Mesenchymal stem cell (in vitro differentiated cells and primary cell): ENCODE measurements around the gene JOSD1.

Experiments used
- DNase-seq: peaks from one replicate; pipeline ENCODE4 v3.0.0-alpha.2; 2013
- H2AFZ ChIP-seq: one replicate; pipeline ENCODE4 v1.6.1; 2013; ENCODE audit warnings: low read depth, mild to moderate bottlenecking, control low read depth, inconsistent platforms, low read length, moderate library complexity
- H2AK5ac ChIP-seq: 2 replicates; pipeline ENCODE4 v1.6.1; 2013; ENCODE audit warnings: low read length, moderate library complexity, mild to moderate bottlenecking, inconsistent platforms; ENCODE audit not compliant: severe bottlenecking
- H2BK120ac ChIP-seq: one replicate; pipeline ENCODE4 v1.6.1; 2013; ENCODE audit warnings: low read depth, mild to moderate bottlenecking, inconsistent platforms, low read length, moderate library complexity
- H2BK12ac ChIP-seq, 2 experiments: one replicate each; pipeline ENCODE4 v1.6.1; 2013; ENCODE audit warnings: inconsistent platforms in 2 of 2, low read length in 2 of 2, mild to moderate bottlenecking in 2 of 2, moderate library complexity in 2 of 2, control low read depth in 1 of 2
- H2BK15ac ChIP-seq: one replicate; pipeline ENCODE4 v1.6.1; 2013; ENCODE audit warnings: mild to moderate bottlenecking, low read depth, inconsistent platforms; ENCODE audit not compliant: poor library complexity, severe bottlenecking
- H2BK5ac ChIP-seq: 2 replicates; pipeline ENCODE4 v1.6.1; 2013; ENCODE audit warnings: low read depth, mild to moderate bottlenecking, low read length, control low read depth, inconsistent platforms; ENCODE audit not compliant: poor library complexity, severe bottlenecking
- H3K14ac ChIP-seq, 2 experiments: one replicate each; pipeline ENCODE4 v1.6.1; 2013; ENCODE audit warnings: inconsistent platforms in 2 of 2, low read length in 2 of 2, control low read depth in 1 of 2, mild to moderate bottlenecking in 1 of 2, moderate library complexity in 1 of 2
- H3K18ac ChIP-seq, 2 experiments: one replicate each; pipeline ENCODE4 v1.6.1; 2013; ENCODE audit warnings: inconsistent platforms in 2 of 2, low read length in 2 of 2, control low read depth in 1 of 2, low read depth in 1 of 2, mild to moderate bottlenecking in 1 of 2
- H3K23ac ChIP-seq, 2 experiments: one replicate each; pipeline ENCODE4 v1.6.1; 2013; ENCODE audit warnings: inconsistent platforms in 2 of 2, low read length in 2 of 2, mild to moderate bottlenecking in 2 of 2, moderate library complexity in 2 of 2, control low read depth in 1 of 2
- H3K27ac ChIP-seq: 2 replicates; pipeline ENCODE4 v1.5.1; 2013; ENCODE audit warnings: mild to moderate bottlenecking, moderate library complexity, low read length, control low read depth, inconsistent platforms; ENCODE audit not compliant: poor library complexity, severe bottlenecking
- H3K27me3 ChIP-seq, 2 experiments: 2 replicates each; pipeline versions ENCODE4 v1.6.1 to v1.7.0; 2013; ENCODE audit warnings: low read length in 2 of 2, mild to moderate bottlenecking in 2 of 2, moderate library complexity in 2 of 2, control low read depth in 1 of 2, inconsistent platforms in 1 of 2; ENCODE audit not compliant: control insufficient read depth in 1 of 2, insufficient read depth in 1 of 2
- H3K36me3 ChIP-seq, 2 experiments: 2 replicates each; pipeline versions ENCODE4 v1.6.1 to v1.7.0; 2013; ENCODE audit warnings: low read length in 2 of 2, control low read depth in 1 of 2, inconsistent platforms in 1 of 2, low read depth in 1 of 2, mild to moderate bottlenecking in 1 of 2; ENCODE audit not compliant: insufficient read depth in 2 of 2, control insufficient read depth in 1 of 2
- H3K4ac ChIP-seq, 2 experiments: one replicate each; pipeline ENCODE4 v1.6.1; 2013; ENCODE audit warnings: inconsistent platforms in 2 of 2, low read length in 2 of 2, mild to moderate bottlenecking in 2 of 2, moderate library complexity in 2 of 2, control low read depth in 1 of 2, low read depth in 1 of 2
- H3K4me1 ChIP-seq: 2 replicates; pipeline ENCODE4 v1.6.1; 2013; ENCODE audit warnings: low read depth, low read length, control low read depth; ENCODE audit not compliant: control insufficient read depth, insufficient read depth
- H3K4me2 ChIP-seq: 2 replicates; pipeline ENCODE4 v1.6.1; 2013; ENCODE audit warnings: low read length, mild to moderate bottlenecking, inconsistent platforms; ENCODE audit not compliant: poor library complexity, severe bottlenecking
- H3K4me3 ChIP-seq, 2 experiments: 2 replicates each; pipeline versions ENCODE4 v1.5.1 to v1.7.0; 2013; ENCODE audit warnings: low read length in 2 of 2, mild to moderate bottlenecking in 2 of 2, control low read depth in 1 of 2, low read depth in 1 of 2; ENCODE audit not compliant: insufficient read depth in 1 of 2
- H3K79me1 ChIP-seq: replicated peaks from 2 replicates; pipeline ENCODE4 v1.6.1; 2013; ENCODE audit warnings: mild to moderate bottlenecking, control low read depth, low read length, inconsistent platforms; ENCODE audit not compliant: poor library complexity, severe bottlenecking
- H3K9ac ChIP-seq: 2 replicates; pipeline ENCODE4 v1.7.0; 2013; ENCODE audit warnings: mild to moderate bottlenecking, low read length, moderate library complexity
- H3K9me3 ChIP-seq: 2 replicates; pipeline ENCODE4 v1.7.0; 2013; ENCODE audit warnings: mild to moderate bottlenecking, low read length; ENCODE audit not compliant: control insufficient read depth
- H4K8ac ChIP-seq: one replicate; pipeline ENCODE4 v1.6.1; 2013; ENCODE audit warnings: inconsistent platforms, mild to moderate bottlenecking, low read length, moderate library complexity
- H4K91ac ChIP-seq: one replicate; pipeline ENCODE4 v1.6.1; 2013; ENCODE audit warnings: mild to moderate bottlenecking, low read length, inconsistent platforms
- WGBS: methylation state at CpG from one replicate; pipeline ENCODE4 v1.1.7; 2013; ENCODE audit warnings: mixed read lengths; 5-methylcytosine and 5-hydroxymethylcytosine counted together

JOSD1 gene

DNA sequence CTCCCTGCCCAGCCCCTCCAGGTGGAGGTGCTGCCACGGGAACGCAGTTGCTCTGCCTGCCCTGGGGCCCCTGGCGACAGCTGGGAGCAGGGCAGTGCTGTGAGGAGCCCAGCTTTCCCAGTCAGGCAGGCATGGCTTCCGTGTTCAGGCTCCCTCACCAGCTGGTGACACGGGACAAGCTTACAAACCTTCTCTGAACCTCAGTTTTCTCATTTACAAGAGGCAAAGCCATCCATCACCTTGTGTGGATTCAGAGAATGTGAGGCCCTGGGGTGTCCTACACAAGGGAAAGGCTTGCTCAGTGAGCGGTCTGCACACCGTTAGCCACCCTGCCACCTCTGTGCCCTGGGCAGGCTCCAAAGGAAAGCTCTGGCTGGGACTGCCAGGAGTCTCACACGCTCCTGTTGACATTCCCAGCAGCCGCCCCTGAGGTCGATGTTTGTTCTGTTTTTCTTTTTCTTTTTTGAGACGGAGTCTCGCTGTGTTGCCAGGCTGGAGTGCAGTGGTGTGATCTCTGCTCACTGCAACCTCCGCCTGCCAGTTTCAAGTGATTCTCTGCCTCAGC lies 31.6 kb upstream of the JOSD1 start:
- no peak overlapping the region for H3K4me2 ChIP-seq
- no peak overlapping the region for H2BK120ac ChIP-seq
- H3K9me3 ChIP-seq, result no peaks in the 10 kb centered on the region
- H3K4me3 ChIP-seq, result no peak overlapping the region
- DNase-seq, result no peak
- no peak overlapping the region for H3K27ac ChIP-seq
- H3K4ac ChIP-seq, result no peak overlapping the region
- peaks cover 88 to 100% of the 10 kb centered on the region in 2 experiments for H3K36me3 ChIP-seq
- H2AFZ ChIP-seq, result no peak overlapping the region
- H3K9ac ChIP-seq, result no peak overlapping the region
- H2BK5ac ChIP-seq, result no peak overlapping the region
- no peak overlapping the region for H2BK12ac ChIP-seq
- no peak overlapping the region for H3K23ac ChIP-seq
- H3K79me1 ChIP-seq, result peaks cover 12% of the 10 kb centered on the region
- H2BK15ac ChIP-seq, result no peak overlapping the region
- H2AK5ac ChIP-seq, result no peak overlapping the region
- WGBS, result 87% methylated on average over 12 of the region's 13 CpGs
- H3K18ac ChIP-seq, result no peak overlapping the region
- H3K27me3 ChIP-seq, result no peaks in the 10 kb centered on the region
- H3K14ac ChIP-seq, result no peak overlapping the region
- H3K4me1 ChIP-seq, result peaks cover 3% of the 10 kb centered on the region
- no peak overlapping the region for H4K91ac ChIP-seq
- H4K8ac ChIP-seq, result no peak overlapping the region

DNA sequence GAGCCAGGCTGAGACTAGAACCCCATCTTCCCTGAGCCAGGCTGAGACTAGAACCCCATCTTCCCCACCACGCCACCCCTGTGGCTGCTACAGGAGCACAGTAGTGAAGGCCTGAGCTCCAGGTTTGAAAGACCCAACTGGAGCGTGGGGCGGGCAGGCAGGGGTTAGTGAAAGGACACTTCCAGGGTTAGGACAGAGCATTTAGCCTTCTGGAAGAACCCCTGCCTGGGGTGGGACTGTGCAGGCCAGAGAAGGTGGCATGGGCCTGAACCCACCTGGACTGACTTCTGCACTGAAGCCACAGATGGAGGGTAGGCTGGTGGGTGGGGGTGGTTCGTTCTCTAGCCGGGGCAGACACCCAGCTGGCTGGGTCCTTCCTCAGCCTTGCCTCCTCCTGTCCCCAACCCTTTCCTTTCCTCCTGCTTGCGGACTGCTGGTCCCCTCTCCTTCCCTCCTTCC lies 31.0 kb upstream of the JOSD1 start:
- Histone ChIP-seq H3K27ac (no peak overlapping the region), H3K4me3 (no peak overlapping the region), H3K4ac (no peak overlapping the region), H2BK5ac (no peak overlapping the region), H3K14ac (no peak overlapping the region), H2BK120ac (no peak overlapping the region), H4K8ac (no peak overlapping the region), H3K9me3 (no peaks in the 10 kb centered on the region), H3K4me1 (peaks cover 3% of the 10 kb centered on the region), H3K23ac (no peak overlapping the region), H2BK15ac (no peak overlapping the region), H2AK5ac (no peak overlapping the region), H2AFZ (no peak overlapping the region), H3K79me1 (peaks cover 17% of the 10 kb centered on the region), H3K9ac (no peak overlapping the region), H2BK12ac (no peak overlapping the region), H3K36me3 (peaks cover 88 to 100% of the 10 kb centered on the region in 2 experiments), H3K27me3 (no peaks in the 10 kb centered on the region), H3K4me2 (no peak overlapping the region), H3K18ac (no peak overlapping the region), H4K91ac (no peak overlapping the region)
- 87% methylated on average over 6 of the region's 6 CpGs for WGBS
- DNase-seq, result no peak

DNA sequence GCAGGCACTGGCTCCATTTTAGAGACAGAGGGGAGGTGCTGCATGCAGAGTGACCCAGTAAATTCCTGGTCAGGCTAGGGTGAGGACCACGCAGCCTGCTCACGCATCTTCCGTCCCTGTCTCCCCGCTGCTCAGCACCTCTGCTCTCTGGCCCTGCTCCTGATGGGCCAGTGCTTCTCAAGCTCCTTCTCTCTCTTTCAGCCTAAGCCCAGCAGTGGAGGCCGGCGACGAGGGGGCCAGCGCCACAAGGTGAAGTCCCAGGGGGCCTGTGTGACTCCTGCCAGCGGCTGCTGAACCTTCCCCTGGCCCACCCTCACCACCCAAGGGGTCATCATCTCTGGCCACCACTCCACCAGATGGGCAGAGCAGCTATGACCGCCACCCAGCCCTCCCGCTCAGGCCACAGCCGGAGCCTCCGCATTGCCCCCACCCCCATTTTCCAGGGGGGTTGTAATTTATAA lies 29.7 kb upstream of the JOSD1 start:
- H4K91ac ChIP-seq, result no peak overlapping the region
- H3K4me1 ChIP-seq, result peaks cover 3% of the 10 kb centered on the region
- H2BK15ac ChIP-seq, result no peak overlapping the region
- no peaks in the 10 kb centered on the region for H3K27me3 ChIP-seq
- H3K27ac ChIP-seq, result no peak overlapping the region
- no peak overlapping the region for H2AFZ ChIP-seq
- no peak overlapping the region for H3K18ac ChIP-seq
- peaks cover 88 to 100% of the 10 kb centered on the region in 2 experiments for H3K36me3 ChIP-seq
- peaks cover 22% of the 10 kb centered on the region for H3K79me1 ChIP-seq
- no peak overlapping the region for H4K8ac ChIP-seq
- no peak overlapping the region for H2BK5ac ChIP-seq
- H2BK12ac ChIP-seq, result no peak overlapping the region
- H3K4me3 ChIP-seq, result no peak overlapping the region
- WGBS, result 97% methylated on average over 12 of the region's 13 CpGs
- H2AK5ac ChIP-seq, result no peak overlapping the region
- no peak overlapping the region for H2BK120ac ChIP-seq
- no peak overlapping the region for H3K4ac ChIP-seq
- DNase-seq, result no peak
- no peak overlapping the region for H3K14ac ChIP-seq
- no peak overlapping the region for H3K4me2 ChIP-seq
- no peaks in the 10 kb centered on the region for H3K9me3 ChIP-seq
- H3K9ac ChIP-seq, result no peak overlapping the region
- no peak overlapping the region for H3K23ac ChIP-seq

DNA sequence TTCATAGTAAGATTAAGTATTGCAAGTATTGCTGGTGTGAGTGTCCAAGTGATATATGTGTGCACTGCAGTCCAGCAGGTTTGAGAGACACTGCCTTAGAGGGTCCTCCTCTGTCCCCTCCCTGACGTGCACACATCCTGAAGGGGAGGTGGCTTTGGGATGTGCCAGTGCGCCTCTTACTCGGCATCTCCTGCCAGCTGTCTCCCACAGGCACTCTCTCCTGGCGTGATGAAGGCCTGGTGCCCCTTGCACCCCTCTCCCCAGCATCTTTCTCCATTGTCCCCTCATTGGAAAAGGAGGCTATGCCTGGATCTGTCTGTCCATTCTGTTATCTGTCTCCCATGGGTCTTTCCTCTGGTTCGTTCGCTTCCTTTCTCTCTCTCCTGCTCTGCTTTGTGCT lies 29.2 kb upstream of the JOSD1 start:
- H3K27ac ChIP-seq, result no peak overlapping the region
- no peak overlapping the region for H2BK12ac ChIP-seq
- no peak overlapping the region for H3K18ac ChIP-seq
- H3K27me3 ChIP-seq, result no peaks in the 10 kb centered on the region
- peaks cover 24% of the 10 kb centered on the region for H3K79me1 ChIP-seq
- H4K91ac ChIP-seq, result no peak overlapping the region
- H3K9ac ChIP-seq, result no peak overlapping the region
- no peak overlapping the region for H3K4me2 ChIP-seq
- H3K4ac ChIP-seq, result no peak overlapping the region
- H2BK15ac ChIP-seq, result no peak overlapping the region
- H2BK120ac ChIP-seq, result no peak overlapping the region
- no peak overlapping the region for H4K8ac ChIP-seq
- H3K9me3 ChIP-seq, result no peaks in the 10 kb centered on the region
- H2BK5ac ChIP-seq, result no peak overlapping the region
- peaks cover 3% of the 10 kb centered on the region for H3K4me1 ChIP-seq
- peaks cover 90 to 97% of the 10 kb centered on the region in 2 experiments for H3K36me3 ChIP-seq
- H3K4me3 ChIP-seq, result no peak overlapping the region
- no peak overlapping the region for H3K23ac ChIP-seq
- DNase-seq, result no peak
- no peak overlapping the region for H2AK5ac ChIP-seq
- H2AFZ ChIP-seq, result no peak overlapping the region
- no peak overlapping the region for H3K14ac ChIP-seq
- WGBS, result 91% methylated on average over 6 of the region's 6 CpGs
